Ovary (tissue), 3 donors: ENCODE data around the gene AIDA.

ENCODE experiments used
- CTCF ChIP-seq, 3 donors: fragments of 450-650 bp in 2 of 3; fragments of 200-600 bp in 1 of 3; IDR thresholded peaks; one replicate each; pipeline versions ENCODE4 v1.5.1 to v1.8.0; 2016 to 2022; ENCODE audit warnings: antibody characterized with exemption in 3 of 3, mild to moderate bottlenecking in 1 of 3
- EP300 ChIP-seq: sonication (generic); formaldehyde crosslinking; IDR thresholded peaks from one replicate; pipeline ENCODE4 v1.6.1; 2017; ENCODE audit warnings: antibody characterized with exemption
- POLR2A ChIP-seq: fragments of 450-650 bp; IDR thresholded peaks from one replicate; pipeline ENCODE4 v1.6.1; 2017; ENCODE audit warnings: antibody characterized with exemption, mild to moderate bottlenecking, moderate library complexity
- donor health status: DM: no; HTN: no; CAD: no.

DNA sequence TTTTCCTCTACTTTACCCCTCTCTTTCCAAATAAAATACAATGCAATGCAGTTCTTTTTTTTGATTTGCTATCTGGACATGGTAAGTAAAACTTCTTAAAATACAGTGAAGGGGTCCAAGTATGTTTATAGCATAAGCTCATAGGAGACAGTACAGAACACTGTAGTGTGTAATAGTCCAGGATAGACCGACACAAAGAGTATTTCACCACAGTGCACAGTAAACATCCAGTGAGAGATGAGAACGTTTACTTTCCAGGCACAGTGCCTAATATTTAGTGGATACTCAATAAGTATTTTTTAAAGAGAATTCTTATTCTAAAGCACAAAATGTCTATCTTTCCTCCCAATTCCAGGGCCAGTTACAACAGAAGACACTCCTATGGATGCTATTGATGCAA, 79.5 kb downstream of the AIDA start:
- TF ChIP-seq CTCF (IDR thresholded peaks at IDR 0.05): no peak
- no peak for TF ChIP-seq POLR2A
- no peak for TF ChIP-seq EP300
